ENCODE results near the gene ROR1.

ROR1 gene

GRCh38 chr1:64080941-64081562 is 307.2 kb downstream of the ROR1 start:
- Histone ChIP-seq H2AFZ (ENCODE audit: low read depth, low read length) (no peak overlapping the region), H3K9me3 (ENCODE audit: insufficient read depth, low read length, severe bottlenecking) (no peaks in the 10 kb centered on the region), H3K27ac (ENCODE audit: low read length) (no peak overlapping the region), H3K79me2 (ENCODE audit: insufficient read depth, low read length) (no peaks in the 10 kb centered on the region), H4K20me1 (ENCODE audit: insufficient read depth, low read length) (no peaks in the 10 kb centered on the region), H3K27me3 (ENCODE audit: insufficient read depth, low read length, poor library complexity) (no peaks in the 10 kb centered on the region), H3K4me2 (ENCODE audit: insufficient read depth, low read length) (no peak overlapping the region), H3K9ac (ENCODE audit: low read depth, low read length) (no peak overlapping the region), H3K36me3 (ENCODE audit: insufficient read depth, low read length) (no peaks in the 10 kb centered on the region), H3K4me1 (ENCODE audit: insufficient read depth, low read length) (no peaks in the 10 kb centered on the region), H3K4me3 (ENCODE audit: low read depth in 1 of 2, low read length in 2 of 2) (no peak overlapping the region)
- ATAC-seq (ENCODE audit: insufficient read depth, low read depth) (no peak), DNase-seq (no peak)
- TF ChIP-seq CTCF (IDR thresholded peaks at IDR 0.05; ENCODE audit: borderline replicate concordance, extremely low read depth, low read length, poor library complexity, severe bottlenecking) (no peak), EZH2 (IDR thresholded peaks at IDR 0.05; ENCODE audit: borderline replicate concordance, low read depth, low read length, severe bottlenecking) (no peak)

DNA sequence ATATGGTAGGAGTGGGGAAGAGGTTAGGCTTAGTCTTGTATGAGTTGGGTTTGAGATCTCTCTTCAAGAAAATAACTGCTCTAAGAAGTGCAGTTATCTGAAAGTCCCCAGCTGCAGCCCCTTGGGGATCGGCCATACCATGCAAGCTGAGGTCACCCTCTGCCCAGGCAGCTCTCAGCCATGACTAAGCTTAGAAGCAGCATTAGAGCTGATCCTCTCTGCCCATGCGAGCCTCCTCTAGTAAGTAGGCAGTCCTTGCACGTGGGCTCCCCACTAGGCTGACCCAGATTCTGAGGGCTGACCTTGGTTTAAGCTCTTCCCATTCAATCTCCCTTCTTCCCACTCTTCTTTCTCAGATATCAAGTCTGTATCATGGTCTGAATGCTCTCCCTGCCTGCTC is 308.6 kb downstream of the ROR1 start:
- Histone ChIP-seq H3K4me2 (ENCODE audit: insufficient read depth, low read length) (no peak overlapping the region), H3K27ac (ENCODE audit: low read length) (no peak overlapping the region), H4K20me1 (ENCODE audit: insufficient read depth, low read length) (no peaks in the 10 kb centered on the region), H3K9me3 (ENCODE audit: insufficient read depth, low read length, severe bottlenecking) (no peaks in the 10 kb centered on the region), H3K9ac (ENCODE audit: low read depth, low read length) (no peak overlapping the region), H3K4me1 (ENCODE audit: insufficient read depth, low read length) (no peaks in the 10 kb centered on the region), H3K36me3 (ENCODE audit: insufficient read depth, low read length) (no peaks in the 10 kb centered on the region), H2AFZ (ENCODE audit: low read depth, low read length) (no peak overlapping the region), H3K27me3 (ENCODE audit: insufficient read depth, low read length, poor library complexity) (no peaks in the 10 kb centered on the region), H3K79me2 (ENCODE audit: insufficient read depth, low read length) (no peaks in the 10 kb centered on the region), H3K4me3 (ENCODE audit: low read depth in 1 of 2, low read length in 2 of 2) (no peak overlapping the region)
- ATAC-seq (ENCODE audit: insufficient read depth, low read depth): no peak
- no peak for DNase-seq
- TF ChIP-seq EZH2 (IDR thresholded peaks at IDR 0.05; ENCODE audit: borderline replicate concordance, low read depth, low read length, severe bottlenecking) (no peak), CTCF (IDR thresholded peaks at IDR 0.05; ENCODE audit: borderline replicate concordance, extremely low read depth, low read length, poor library complexity, severe bottlenecking) (no peak)

DNA sequence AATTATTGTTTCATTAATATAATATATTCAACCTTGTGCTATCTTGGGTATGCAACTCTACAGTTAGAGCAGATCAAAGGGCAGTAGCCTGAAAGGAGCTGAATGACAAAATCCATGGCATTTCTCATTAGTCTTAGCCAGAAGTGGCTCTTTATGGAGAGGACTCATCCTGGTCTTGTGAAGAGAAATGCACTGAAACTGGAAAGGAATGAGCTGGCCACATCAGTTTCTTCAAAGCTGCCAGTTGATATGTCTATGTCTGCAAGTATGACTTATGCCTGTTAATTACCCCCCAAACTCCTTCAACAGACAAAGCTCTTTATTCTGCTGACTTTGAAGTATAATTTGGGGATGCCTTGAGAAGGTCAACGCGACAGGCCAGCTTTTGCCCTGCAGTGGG is 310.6 kb downstream of the ROR1 start:
- Histone ChIP-seq H3K9me3 (ENCODE audit: insufficient read depth, low read length, severe bottlenecking) (no peaks in the 10 kb centered on the region), H3K27me3 (ENCODE audit: insufficient read depth, low read length, poor library complexity) (no peaks in the 10 kb centered on the region), H4K20me1 (ENCODE audit: insufficient read depth, low read length) (no peaks in the 10 kb centered on the region), H3K36me3 (ENCODE audit: insufficient read depth, low read length) (no peaks in the 10 kb centered on the region), H2AFZ (ENCODE audit: low read depth, low read length) (no peak overlapping the region), H3K9ac (ENCODE audit: low read depth, low read length) (no peak overlapping the region), H3K79me2 (ENCODE audit: insufficient read depth, low read length) (no peaks in the 10 kb centered on the region), H3K4me3 (ENCODE audit: low read depth in 1 of 2, low read length in 2 of 2) (no peak overlapping the region), H3K4me2 (ENCODE audit: insufficient read depth, low read length) (no peak overlapping the region), H3K27ac (ENCODE audit: low read length) (no peak overlapping the region), H3K4me1 (ENCODE audit: insufficient read depth, low read length) (no peaks in the 10 kb centered on the region)
- ATAC-seq (ENCODE audit: insufficient read depth, low read depth) (no peak), DNase-seq (no peak)
- TF ChIP-seq CTCF (IDR thresholded peaks at IDR 0.05; ENCODE audit: borderline replicate concordance, extremely low read depth, low read length, poor library complexity, severe bottlenecking) (no peak), EZH2 (IDR thresholded peaks at IDR 0.05; ENCODE audit: borderline replicate concordance, low read depth, low read length, severe bottlenecking) (no peak)
